Suprapubic skin (tissue), 3 donors: ENCODE data around the gene PRKCE.

Source experiments
- CTCF ChIP-seq, 2 donors: fragments of 200-600 bp in 1 of 2; fragments of 450-650 bp in 1 of 2; sonication (generic) in 1 of 2; IDR thresholded peaks; one replicate each; pipeline ENCODE4 v1.5.1; 2016 to 2019; ENCODE audit warnings: antibody characterized with exemption in 2 of 2, mild to moderate bottlenecking in 1 of 2, moderate library complexity in 1 of 2
- POLR2A ChIP-seq, 2 donors: fragments of 450-650 bp; IDR thresholded peaks; one replicate each; pipeline ENCODE4 v1.6.1; 2017; ENCODE audit warnings: antibody characterized with exemption in 2 of 2, mild to moderate bottlenecking in 2 of 2, moderate library complexity in 2 of 2

GRCh38 chr2:46150445-46150955 lies 499.0 kb downstream of the PRKCE start:
- TF ChIP-seq CTCF (IDR thresholded peaks at IDR 0.05), result no peak
- no peak for TF ChIP-seq POLR2A (IDR thresholded peaks at IDR 0.05)
